Measurements from ENCODE around the gene ZNF639.
"Not testable (repeated sequence)": the region's sequence is repeated elsewhere in the genome, so short reads cannot be mapped to it uniquely, and the experiment has no call there.

ZNF639 gene

GRCh38 chr3:179322286-179323196, at the start of gene ZNF639:
ZNF639 (plus strand) TSS chr3:179323031; CDS start chr3:179328294, 5,263 bp downstream.
- DNase-seq (ENCODE audit: low read depth in 2 of 2), result peak; percentile 74 to 78

- DNase-seq (ENCODE audit: low read depth in 2 of 2), result not testable (repeated sequence)
These were observed 48.4 kb upstream of the ZNF639 start for GRCh38 chr3:179274434-179274833.

GRCh38 chr3:179276001-179276400, 46.8 kb upstream of the ZNF639 start:
- no peak for DNase-seq (ENCODE audit: low read depth in 2 of 2)

- DNase-seq (ENCODE audit: low read depth in 2 of 2), result no peak
These were observed 46.1 kb upstream of the ZNF639 start for GRCh38 chr3:179276743-179277142.

- no peak for DNase-seq (ENCODE audit: low read depth in 2 of 2)
These were observed 44.7 kb upstream of the ZNF639 start for GRCh38 chr3:179278151-179278550.

- no peak for DNase-seq (ENCODE audit: low read depth in 2 of 2)
These were observed 43.7 kb upstream of the ZNF639 start for GRCh38 chr3:179278932-179279693.

- no peak for DNase-seq (ENCODE audit: low read depth in 2 of 2)
These were observed 43.0 kb upstream of the ZNF639 start for GRCh38 chr3:179279837-179280236.

- no peak for DNase-seq (ENCODE audit: low read depth in 2 of 2)
These were observed 41.0 kb upstream of the ZNF639 start for GRCh38 chr3:179281825-179282224.

GRCh38 chr3:179286331-179286730, 36.5 kb upstream of the ZNF639 start:
- no peak for DNase-seq (ENCODE audit: low read depth in 2 of 2)

GRCh38 chr3:179288845-179289244, 34.0 kb upstream of the ZNF639 start:
- no peak for DNase-seq (ENCODE audit: low read depth in 2 of 2)

- DNase-seq (ENCODE audit: low read depth in 2 of 2), result no peak
These were observed 33.5 kb upstream of the ZNF639 start for GRCh38 chr3:179289295-179289694.

- no peak for DNase-seq (ENCODE audit: low read depth in 2 of 2)
These were observed 30.4 kb upstream of the ZNF639 start for GRCh38 chr3:179292450-179292849.

GRCh38 chr3:179297971-179298725, 24.7 kb upstream of the ZNF639 start:
- no peak for DNase-seq (ENCODE audit: low read depth in 2 of 2)

- DNase-seq (ENCODE audit: low read depth in 2 of 2), result no peak
These were observed 23.5 kb upstream of the ZNF639 start for GRCh38 chr3:179299316-179299715.

- DNase-seq (ENCODE audit: low read depth in 2 of 2), result no peak
These were observed 22.7 kb upstream of the ZNF639 start for GRCh38 chr3:179299999-179300613.

- no peak for DNase-seq (ENCODE audit: low read depth in 2 of 2)
These were observed 21.2 kb upstream of the ZNF639 start for GRCh38 chr3:179301645-179302044.

GRCh38 chr3:179302111-179302510, 20.7 kb upstream of the ZNF639 start:
- no peak for DNase-seq (ENCODE audit: low read depth in 2 of 2)

GRCh38 chr3:179304605-179305004, 18.2 kb upstream of the ZNF639 start:
- DNase-seq (ENCODE audit: low read depth in 2 of 2), result no peak

GRCh38 chr3:179307362-179307761, 15.5 kb upstream of the ZNF639 start:
- DNase-seq (ENCODE audit: low read depth in 2 of 2), result not testable (repeated sequence)

- DNase-seq (ENCODE audit: low read depth in 2 of 2), result no peak
These were observed 14.8 kb upstream of the ZNF639 start for GRCh38 chr3:179308001-179308400.

GRCh38 chr3:179309225-179310078, 13.4 kb upstream of the ZNF639 start:
- no peak for DNase-seq (ENCODE audit: low read depth in 2 of 2)

Measured in fibroblast of skin of left quadriceps (primary cell).